ENCODE data around the gene PLS1.
"Not testable (repeated sequence)": the region's sequence is repeated elsewhere in the genome, so short reads cannot be mapped to it uniquely, and the experiment has no call there.

The PLS1 gene, protein sequence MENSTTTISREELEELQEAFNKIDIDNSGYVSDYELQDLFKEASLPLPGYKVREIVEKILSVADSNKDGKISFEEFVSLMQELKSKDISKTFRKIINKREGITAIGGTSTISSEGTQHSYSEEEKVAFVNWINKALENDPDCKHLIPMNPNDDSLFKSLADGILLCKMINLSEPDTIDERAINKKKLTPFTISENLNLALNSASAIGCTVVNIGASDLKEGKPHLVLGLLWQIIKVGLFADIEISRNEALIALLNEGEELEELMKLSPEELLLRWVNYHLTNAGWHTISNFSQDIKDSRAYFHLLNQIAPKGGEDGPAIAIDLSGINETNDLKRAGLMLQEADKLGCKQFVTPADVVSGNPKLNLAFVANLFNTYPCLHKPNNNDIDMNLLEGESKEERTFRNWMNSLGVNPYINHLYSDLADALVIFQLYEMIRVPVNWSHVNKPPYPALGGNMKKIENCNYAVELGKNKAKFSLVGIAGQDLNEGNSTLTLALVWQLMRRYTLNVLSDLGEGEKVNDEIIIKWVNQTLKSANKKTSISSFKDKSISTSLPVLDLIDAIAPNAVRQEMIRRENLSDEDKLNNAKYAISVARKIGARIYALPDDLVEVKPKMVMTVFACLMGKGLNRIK

DNA sequence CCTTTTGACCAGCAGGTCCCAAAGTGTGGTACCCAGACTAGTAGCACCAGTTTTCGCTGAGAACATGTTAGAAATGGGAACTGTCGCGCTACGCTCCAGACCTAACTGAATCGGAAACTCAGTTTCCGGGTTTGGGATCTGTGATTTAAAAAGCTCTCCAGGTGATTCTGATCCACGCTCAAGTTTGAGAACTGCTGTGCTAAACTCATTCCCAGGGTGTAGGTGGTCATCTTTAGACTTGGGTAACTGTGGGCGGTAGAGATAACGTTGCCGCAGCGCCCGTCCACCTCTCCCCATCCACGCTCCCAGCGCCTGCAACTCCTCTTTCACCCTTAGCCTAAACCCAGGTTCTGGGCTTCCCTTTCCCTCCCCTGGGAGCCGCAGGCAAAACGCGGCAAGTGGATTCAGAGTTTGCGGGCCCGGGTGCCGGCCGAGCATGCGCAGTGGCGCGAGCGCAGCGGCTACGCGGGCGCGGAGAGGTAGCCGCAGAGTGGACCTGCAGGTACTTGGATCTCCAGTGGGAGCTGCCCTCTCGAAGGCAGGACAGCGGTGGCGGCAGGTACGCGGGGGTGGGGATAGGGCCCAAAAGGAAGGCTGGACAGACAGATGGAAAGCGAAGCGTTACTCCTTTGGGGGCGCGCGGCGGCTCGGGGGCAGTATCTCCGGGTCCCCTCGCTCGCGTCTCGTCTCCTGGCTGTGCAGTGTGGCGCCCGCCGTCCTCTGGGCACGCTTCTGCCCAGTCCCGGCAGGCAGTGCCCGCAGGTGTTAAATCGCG is at the start of gene PLS1:
PLS1 (plus strand) TSS at position 443 of the 775 bp plus-strand sequence. CDS start 67,845 bp downstream, outside the sequence.
- peak; percentile 80 for DNase-seq

GRCh38 chr3:142549986-142550385 is 46.2 kb upstream of the PLS1 start:
- no peak for DNase-seq

DNA sequence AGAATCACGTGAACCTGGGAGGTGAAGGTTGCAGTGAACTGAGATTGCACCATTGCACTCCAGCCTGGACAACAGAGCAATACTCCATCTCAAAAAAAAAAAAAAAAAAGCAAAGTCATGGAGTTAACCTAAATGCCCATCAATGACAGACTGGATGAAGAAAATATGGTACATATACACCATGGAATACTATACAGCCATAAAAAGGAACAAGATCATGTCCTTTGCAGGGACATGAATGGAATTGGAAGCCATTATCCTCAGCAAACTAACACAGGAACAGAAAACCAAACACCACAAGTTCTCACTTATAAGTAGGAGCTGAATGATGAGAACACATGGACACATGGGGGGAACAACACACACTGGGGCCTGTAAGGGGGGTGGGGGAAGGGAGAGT is 43.6 kb upstream of the PLS1 start:
- not testable (repeated sequence) for DNase-seq

GRCh38 chr3:142553741-142554140 is 42.5 kb upstream of the PLS1 start:
- no peak for DNase-seq

- DNase-seq = no peak
Observed at GRCh38 chr3:142560118-142560517, 36.1 kb upstream of the PLS1 start.

DNA sequence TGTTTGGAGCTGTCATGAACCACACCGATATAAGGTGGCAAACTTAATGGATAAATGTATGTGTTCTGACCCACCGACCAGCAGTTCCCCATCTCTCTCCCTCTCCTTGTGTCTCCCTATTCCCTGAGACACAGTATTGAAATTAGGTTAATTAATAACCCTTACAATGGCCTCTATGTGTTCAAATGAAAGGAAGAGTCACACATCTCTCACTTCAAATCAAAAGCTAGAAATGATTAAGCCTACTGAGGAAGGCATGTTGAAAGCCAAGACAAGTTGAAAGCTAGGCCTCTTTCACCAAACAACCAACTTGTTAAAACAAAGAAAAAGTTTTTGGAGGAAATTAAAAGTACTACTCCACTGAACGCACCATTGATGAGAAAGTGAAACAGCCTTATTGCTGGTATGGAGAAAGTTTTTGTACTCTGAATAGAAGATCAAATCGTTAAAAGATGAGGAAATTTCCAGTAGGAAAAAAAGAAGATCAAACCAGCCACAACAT is 32.6 kb upstream of the PLS1 start:
- no peak for DNase-seq

- DNase-seq = peak; percentile 85
Observed at GRCh38 chr3:142566096-142566495, 30.1 kb upstream of the PLS1 start.

GRCh38 chr3:142568393-142569017 is 27.7 kb upstream of the PLS1 start:
- no peak for DNase-seq

GRCh38 chr3:142569422-142569821 is 26.8 kb upstream of the PLS1 start:
- not testable (repeated sequence) for DNase-seq

DNA sequence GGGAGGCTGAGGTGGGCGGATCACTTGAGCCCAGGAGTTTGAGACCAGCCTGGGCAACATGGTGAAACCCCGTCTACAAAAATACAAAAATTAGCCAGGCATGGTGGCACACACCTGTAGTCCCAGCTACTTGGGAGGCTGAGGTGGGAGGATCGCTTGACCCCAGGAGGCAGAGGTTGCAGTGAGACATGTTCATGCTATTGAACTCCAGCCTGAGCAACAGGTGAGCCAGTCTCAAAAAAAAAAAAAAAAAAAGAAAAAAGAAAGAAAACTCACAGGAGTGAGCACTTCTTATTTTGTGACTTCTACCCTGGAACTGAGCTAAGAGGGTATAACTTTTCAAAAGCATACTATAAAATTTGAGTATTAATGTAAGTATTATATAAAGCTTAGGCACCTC is 22.0 kb upstream of the PLS1 start:
- not testable (repeated sequence) for DNase-seq

- DNase-seq = no peak
Observed at GRCh38 chr3:142574665-142575064, 21.5 kb upstream of the PLS1 start.

GRCh38 chr3:142576792-142577191 is 19.4 kb upstream of the PLS1 start:
- no peak for DNase-seq

DNA sequence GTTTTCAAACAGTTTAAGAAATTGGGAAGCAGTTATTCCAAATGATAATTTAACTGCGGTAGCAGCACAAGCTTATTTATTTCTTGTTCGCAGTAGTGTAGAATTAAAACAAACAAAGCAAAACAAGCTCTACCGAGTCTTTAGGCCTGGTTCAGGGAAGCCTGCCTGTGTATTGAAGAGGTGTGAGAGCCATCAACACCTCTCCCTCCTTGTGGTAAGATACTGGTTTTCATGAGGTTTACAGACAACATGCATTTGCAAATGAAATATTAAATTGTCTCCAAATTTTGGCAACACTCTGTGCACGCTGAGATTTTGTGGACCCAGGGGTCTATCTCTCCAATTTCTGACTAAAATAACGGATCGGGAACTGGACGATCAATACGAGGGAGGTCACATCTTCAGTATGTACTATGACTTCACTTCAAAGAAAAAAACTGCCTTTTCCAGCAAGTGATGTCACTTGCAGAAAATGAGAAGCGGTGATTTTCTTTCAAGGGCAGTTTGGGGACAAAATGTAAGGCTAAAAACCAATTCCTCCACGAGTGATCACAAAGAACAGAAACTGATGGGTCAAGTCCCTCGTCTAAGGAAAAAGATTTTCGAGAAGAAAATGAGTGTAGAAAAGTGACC is 18.4 kb upstream of the PLS1 start:
- no peak for DNase-seq

DNA sequence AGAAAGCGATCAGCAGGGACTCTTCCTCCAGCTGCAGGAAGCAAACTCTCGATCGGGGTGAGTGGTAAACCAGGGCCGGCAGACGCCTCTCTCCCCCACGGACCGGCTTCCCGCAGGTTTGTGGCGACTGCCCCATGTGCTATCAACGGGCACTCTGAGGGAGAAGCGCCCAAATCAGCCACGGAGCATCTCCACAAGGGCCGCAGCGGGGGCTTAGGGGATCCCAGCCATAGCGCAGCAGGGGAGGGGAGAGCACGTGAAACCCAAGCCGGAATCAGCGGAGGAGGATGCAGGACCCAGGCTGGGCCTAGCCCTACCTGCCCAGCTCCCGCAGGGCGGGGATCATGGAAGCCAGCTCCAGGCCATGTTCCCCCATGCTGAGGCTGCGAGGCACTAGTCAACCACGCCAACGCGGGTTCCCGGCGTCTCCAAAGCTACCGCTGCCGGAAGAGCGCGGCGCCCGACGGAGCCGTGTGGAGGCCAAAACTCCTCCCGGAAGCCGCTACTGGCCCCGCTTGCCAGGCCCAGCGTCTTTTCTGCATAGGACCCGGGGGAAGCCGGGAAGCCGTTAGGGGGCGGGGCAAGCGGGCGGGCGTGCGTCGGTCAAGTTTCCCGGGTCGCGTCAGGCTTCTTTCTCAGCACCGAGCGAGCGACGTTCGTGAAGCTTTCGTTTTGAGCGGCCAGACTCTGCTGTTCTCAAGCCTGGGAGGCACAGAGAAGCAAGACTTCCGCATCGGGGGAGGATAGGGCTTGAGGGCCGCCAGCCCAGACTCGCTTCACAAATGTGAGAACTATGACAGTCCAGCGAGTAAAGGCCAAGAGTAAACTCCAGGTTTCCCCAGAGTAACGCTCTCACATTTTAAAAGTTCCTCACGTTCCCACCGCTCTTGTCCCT is 17.6 kb upstream of the PLS1 start, which contains the start of gene ATR:
ATR (minus strand) TSS at position 405 of the 895 bp plus-strand sequence; CDS start at position 376, 29 bp downstream.
- DNase-seq = peak; percentile 90

DNA sequence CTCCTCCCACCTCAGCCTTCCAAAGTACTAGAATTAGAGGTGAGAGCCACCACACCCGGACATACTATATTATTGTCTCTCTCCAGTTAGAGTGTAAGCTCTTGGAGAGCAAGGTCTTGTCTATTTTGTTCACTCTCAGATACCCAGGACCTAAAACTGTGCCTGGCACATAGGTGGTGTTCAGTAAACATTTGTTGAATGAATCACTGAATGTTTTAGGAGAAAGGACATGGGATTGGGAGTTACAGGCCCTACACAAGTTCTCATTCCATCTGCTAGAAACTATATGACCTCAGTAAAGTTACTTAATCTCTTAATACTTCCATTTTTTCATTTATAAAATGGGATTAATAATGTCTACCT is 16.2 kb upstream of the PLS1 start:
- no peak for DNase-seq

DNA sequence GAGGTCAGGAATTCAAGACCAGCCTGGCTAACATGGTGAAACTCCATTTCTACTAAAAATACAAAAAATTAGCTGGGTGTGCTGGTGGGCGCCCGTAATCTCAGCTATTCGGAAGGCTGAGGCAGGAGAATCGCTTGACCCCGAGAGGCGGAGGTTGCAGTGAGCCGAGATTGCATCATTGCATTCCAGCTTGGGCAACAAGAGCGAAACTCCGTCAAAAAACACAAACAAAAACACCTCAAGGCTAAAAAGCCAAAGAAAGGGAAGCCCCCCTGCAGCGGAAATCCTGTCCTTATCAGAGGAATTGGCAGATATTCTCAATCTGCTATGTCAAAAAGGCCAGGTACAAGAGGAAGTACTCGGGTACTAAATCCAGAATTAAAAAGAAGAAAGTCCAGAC is 15.1 kb upstream of the PLS1 start:
- DNase-seq = not testable (repeated sequence)

DNA sequence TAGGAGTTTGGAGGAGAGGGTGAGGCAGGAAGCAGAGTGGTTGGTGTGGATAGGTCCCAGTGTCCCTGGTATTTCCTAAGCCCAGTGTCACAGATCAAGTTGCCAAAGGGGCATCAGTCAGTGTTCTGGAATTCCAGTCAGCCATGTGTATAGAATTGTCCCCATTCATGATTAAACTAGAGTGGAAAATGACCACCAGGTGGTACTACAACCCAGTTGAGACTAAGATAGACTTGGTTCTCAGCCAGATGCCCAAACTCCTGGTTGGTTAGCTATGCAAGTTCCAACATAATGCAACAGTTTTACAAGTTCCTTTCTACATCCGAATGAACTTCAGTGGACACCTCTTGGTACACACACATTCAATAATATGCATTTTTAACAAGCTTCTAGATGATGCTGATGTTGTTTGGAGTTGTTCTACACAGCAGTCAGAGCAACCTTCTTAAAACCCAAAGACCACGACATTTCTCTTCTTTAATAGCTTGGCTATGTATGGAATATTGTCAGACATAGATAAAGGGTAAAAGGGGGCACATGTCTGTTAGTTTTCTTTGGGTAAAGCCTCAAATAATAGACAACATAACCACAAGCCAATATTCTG is 9.3 kb upstream of the PLS1 start:
- peak; percentile 92 for DNase-seq

DNA sequence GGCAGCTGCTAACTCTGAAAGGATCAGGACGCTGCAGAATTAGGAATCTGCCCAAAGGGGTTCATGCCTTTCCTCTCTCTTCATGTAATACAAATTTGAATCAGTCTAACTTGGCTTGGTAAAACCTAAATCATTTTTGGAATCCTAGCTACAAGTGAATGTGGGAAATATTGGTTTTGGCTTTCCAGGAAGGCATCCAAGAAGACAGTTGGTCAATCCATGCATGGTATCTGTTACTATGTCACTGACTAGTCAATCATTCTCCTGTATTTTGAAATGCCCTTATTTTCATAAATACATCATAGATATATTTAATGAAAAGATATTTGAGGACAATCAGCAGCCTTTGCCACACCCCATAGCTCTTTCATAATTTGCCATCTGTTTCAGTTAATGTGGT is 7.5 kb upstream of the PLS1 start:
- no peak for DNase-seq

DNA sequence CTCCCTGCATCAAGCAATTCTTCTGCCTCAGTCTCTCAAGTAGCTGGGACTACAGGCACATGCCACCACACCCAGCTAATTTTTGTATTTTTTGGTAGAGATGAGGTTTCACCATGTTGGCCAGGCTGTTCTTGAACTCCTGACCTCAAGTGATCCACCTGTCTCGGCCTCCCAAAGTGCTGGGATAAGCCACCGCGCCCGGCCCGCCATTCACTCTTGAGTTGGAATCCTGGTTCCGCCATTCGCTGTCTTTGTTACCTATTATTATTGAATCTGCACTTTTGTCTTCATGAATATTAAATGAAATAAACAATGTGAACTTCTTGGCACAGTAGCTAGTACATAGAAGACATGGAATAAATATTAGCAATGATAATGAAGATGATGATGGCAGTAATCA is 3.9 kb upstream of the PLS1 start:
- not testable (repeated sequence) for DNase-seq

- DNase-seq = no peak
Observed at GRCh38 chr3:142595141-142595540, 1.1 kb upstream of the PLS1 start.

GRCh38 chr3:142595581-142595950 is 627 bp upstream of the PLS1 start:
- DNase-seq = no peak
